GM12878 (cell line): ENCODE measurements around the gene EPOP. TPM values are rescaled to one million over a fixed set of nuclear protein-coding genes. Genes with fewer than 3 reads are reported as not detected.

Experiments
- ATAC-seq: fragments of 200-7000 bp; cut with Tn5 transposase; 3 replicates; pipeline ENCODE4 v1.9.1; 2020; ENCODE audit warnings: mild to moderate bottlenecking, moderate library complexity
- BruUV-seq: library from RNA; stranded (reverse); fragments of 400-500 nt; replicated peaks from 2 replicates; lab custom pipeline; 2021; lab: Mats Ljungman, UMichigan
- CTCF ChIA-PET: fragments of 300-600 bp; sonication (Branson Sonifier 250); formaldehyde crosslinking; extraction: SDS; loops from one replicate; lab custom pipeline; 2021; ENCODE audit warnings: inconsistent platforms; lab: Yijun Ruan, JAX
- POLR2A ChIA-PET: fragments of 350-600 bp; formaldehyde crosslinking; extraction: SDS; loops from one replicate; lab custom pipeline; 2021; ENCODE audit warnings: inconsistent platforms; lab: Charles Lee
- RAD21 ChIA-PET: fragments of 300-600 bp; sonication (Branson Sonifier 250); formaldehyde crosslinking; loops from one replicate; lab custom pipeline; 2023; ENCODE audit warnings: antibody characterized with exemption; ENCODE audit not compliant: unreplicated experiment; lab: Charles Lee
- SMC1A ChIA-PET: fragments of 300-600 bp; sonication (Branson Sonifier 250); formaldehyde crosslinking; loops from one replicate; lab custom pipeline; 2023; ENCODE audit not compliant: unreplicated experiment, uncharacterized antibody; lab: Charles Lee
- DNase-seq: peaks from one replicate; pipeline ENCODE4 v3.0.0-alpha.2; 2011; ENCODE audit warnings: low read depth, low spot score
- FAIRE-seq: peaks from 3 replicates; lab custom pipeline; 2011; peaks lifted over from hg19 to GRCh38; lab: Jason Lieb, UNC
- H2AFZ ChIP-seq: 2 replicates; pipeline ENCODE4 v1.6.0; 2011; ENCODE audit warnings: low read depth, low read length, control low read depth; ENCODE audit not compliant: control insufficient read depth
- H3K27ac ChIP-seq: 2 replicates; pipeline ENCODE4 v1.5.1; 2011; ENCODE audit warnings: control low read depth; ENCODE audit not compliant: control insufficient read depth, insufficient read depth
- H3K27me3 ChIP-seq, 2 experiments: replicated peaks in 1 of 2; 2 replicates each; pipeline versions ENCODE4 v1.6.0 to v1.6.1; 2011; ENCODE audit warnings: low read length in 1 of 2; ENCODE audit not compliant: control insufficient read depth in 2 of 2, insufficient read depth in 2 of 2
- H3K36me3 ChIP-seq, 2 experiments: 2 replicates each; pipeline ENCODE4 v1.5.1; 2011; ENCODE audit warnings: low read length in 1 of 2; ENCODE audit not compliant: control insufficient read depth in 2 of 2, insufficient read depth in 2 of 2
- H3K4me1 ChIP-seq: 2 replicates; pipeline ENCODE4 v1.6.1; 2011; ENCODE audit warnings: mild to moderate bottlenecking, low read length, moderate library complexity, mixed read lengths; ENCODE audit not compliant: control insufficient read depth, insufficient read depth
- H3K4me2 ChIP-seq: 2 replicates; pipeline ENCODE4 v1.6.0; 2011; ENCODE audit warnings: control low read depth; ENCODE audit not compliant: control insufficient read depth, insufficient read depth
- H3K4me3 ChIP-seq: fragments of 200-600 bp; sonication (generic); 2 replicates; pipeline ENCODE4 v1.5.1; 2016
- H3K79me2 ChIP-seq: 2 replicates; pipeline ENCODE4 v1.6.0; 2011; ENCODE audit warnings: low read length; ENCODE audit not compliant: control insufficient read depth, insufficient read depth
- H3K9ac ChIP-seq: 2 replicates; pipeline ENCODE4 v1.8.0; 2011; ENCODE audit warnings: low read length, control low read depth, mixed read lengths; ENCODE audit not compliant: control insufficient read depth, insufficient read depth
- H3K9me3 ChIP-seq: replicated peaks from 3 replicates; pipeline ENCODE4 v1.5.1; 2011; ENCODE audit warnings: mild to moderate bottlenecking, low read length; ENCODE audit not compliant: control insufficient read depth, insufficient read depth
- H4K20me1 ChIP-seq: 2 replicates; pipeline ENCODE4 v1.6.0; 2011; ENCODE audit not compliant: control insufficient read depth, insufficient read depth
- ETV6 ChIP-seq, 2 experiments: fragments of 450-650 bp in 1 of 2; IDR thresholded peaks in 1 of 2; conservative IDR thresholded peaks in 1 of 2; 2 replicates each; pipeline ENCODE4 v1.6.1; 2014; ENCODE audit warnings: antibody characterized with exemption in 1 of 2, borderline replicate concordance in 1 of 2, low read depth in 1 of 2, mild to moderate bottlenecking in 1 of 2, moderate library complexity in 1 of 2
- NFIC ChIP-seq: IDR thresholded peaks from 2 replicates; pipeline ENCODE4 v1.6.1; 2012; ENCODE audit warnings: low read depth, mild to moderate bottlenecking, inconsistent platforms, low read length, moderate library complexity
- RBBP5 ChIP-seq: fragments of 200-600 bp; sonication (generic); conservative IDR thresholded peaks from 2 replicates; pipeline ENCODE4 v1.6.1; 2016
- SP1 ChIP-seq: IDR thresholded peaks from one replicate; pipeline ENCODE4 v1.6.1; 2011; ENCODE audit warnings: low read depth, low read length
- WGBS: methylation state at CpG from one replicate; pipeline ENCODE4 v1.1.6; 2016; ENCODE audit warnings: low lambda C conversion rate; ENCODE audit not compliant: insufficient replicate concordance, insufficient coverage; ENCODE audit errors: missing lambda C conversion rate; 5-methylcytosine and 5-hydroxymethylcytosine counted together
- in situ Hi-C: fragments of 300-500 bp; cut with MboI; formaldehyde crosslinking; loops from 9 replicates; pipeline ENCODE4 v1.14.3; 2018; ENCODE audit warnings: mixed read lengths
- intact Hi-C: fragments of 100-400 bp; cut with micrococcal nuclease; formaldehyde crosslinking; loops from one replicate; pipeline ENCODE4 v1.14.2; 2022; ENCODE audit not compliant: unreplicated experiment
- polyA plus RNA-seq, 11 experiments: library from polyadenylated mRNA; depleted of rRNA in 4 of 11; unstranded in 6 of 11; stranded (reverse) in 5 of 11; fragments of >200 nt; fragmentation: Nextera tagmentation in 4 of 11; fragmentation: Illumina TruSeq in 1 of 11; extraction: Ambion mirVana in 4 of 11; extraction: Trizol in 1 of 11; gene quantifications; 1 replicate in 1 of 11; 2 replicates in 10 of 11; pipeline versions ENCODE4 v1.2.1 to v1.2.3, GENCODE V29; 2011 to 2016; ENCODE audit warnings: inconsistent platforms in 2 of 11, missing spikeins in 2 of 11, low read depth in 1 of 11
- total RNA-seq, 4 experiments: library from RNA; depleted of rRNA in 3 of 4; stranded (reverse); fragments of >200 nt in 3 of 4; fragmentation: Illumina TruSeq in 1 of 4; extraction: Trizol in 1 of 4; gene quantifications; 2 replicates each; pipeline versions ENCODE4 v1.2.1 to v1.2.3, GENCODE V29; 2013 to 2021
- TF ChIP-seq, protein P1 (sequence below): IDR thresholded peaks from 2 replicates; pipeline ENCODE4 v1.6.1; 2012; ENCODE audit warnings: mild to moderate bottlenecking, low read depth, low read length

Gene EPOP
- total and polyA plus RNA-seq, 10 of the 15 experiments (the other 5 are each of a cell fraction or from before 2014, with no cell fraction given): 0.53 to 9.0 (median 3.7) TPM

DNA sequence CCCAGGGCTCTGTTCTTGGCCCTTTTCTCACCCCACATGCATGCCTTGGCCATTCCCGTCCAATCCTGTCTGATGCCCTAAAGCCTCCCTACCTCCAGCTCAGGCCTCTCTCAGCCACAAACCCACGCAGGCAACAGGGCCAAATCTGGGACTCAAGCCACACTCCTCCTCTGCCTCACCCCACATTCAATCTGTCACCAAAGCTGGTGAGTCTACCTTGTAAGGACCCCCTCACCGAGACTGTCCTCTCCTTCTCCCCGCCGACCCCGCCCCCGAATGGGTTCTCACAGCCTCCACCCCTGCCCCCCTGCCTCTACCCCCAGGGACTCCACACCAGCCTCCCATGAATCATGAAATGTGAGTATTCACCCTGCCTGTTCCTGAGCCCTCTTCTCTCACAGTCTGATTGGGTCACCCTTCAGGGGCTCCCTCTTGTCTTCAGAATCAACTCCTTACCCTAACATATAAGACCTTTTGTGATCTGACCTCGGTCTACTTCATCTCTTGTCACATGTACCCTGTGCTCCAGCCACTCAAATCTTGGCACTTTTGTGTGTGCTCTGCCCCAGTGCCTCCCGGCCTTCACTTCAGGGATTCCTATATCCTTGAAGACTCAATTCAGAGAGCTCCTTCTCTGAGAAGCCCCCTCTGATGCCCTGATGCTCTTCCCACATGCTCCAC, 10.7 kb downstream of the EPOP start:
- RAD21 ChIA-PET: interaction anchor here (0.5 to 13.5 kb wide), 17 partner anchors 10 to 408 kb away, joined by 3 to 294 read pairs (median 6); partner anchors contain the start of gene SRCIN1
- in situ Hi-C loops (loop anchor here (5.0 kb wide), 2 partner anchors 172 to 232 kb away; no protein-coding TSS in a partner anchor), intact Hi-C loops (loop anchor here (1.0 to 2.0 kb wide), 2 partner anchors 73 to 106 kb away; no protein-coding TSS in a partner anchor)
- CTCF ChIA-PET: interaction anchor here (0.6 to 14.9 kb wide), 32 partner anchors 8 to 315 kb away, joined by 3 to 492 read pairs (median 6); partner anchors contain the start of genes EPOP and SRCIN1
- FAIRE-seq (no peak), ATAC-seq (no peak)
- Histone ChIP-seq H3K4me1 (peaks cover under 1% of the 10 kb centered on the region; the same call in 1 of the 2 replicates), H3K4me2 (no peak overlapping the region), H4K20me1 (no peaks in the 10 kb centered on the region), H3K27me3 (no peaks in the 10 kb centered on the region; a peak in 2 of 4 replicates), H3K9me3 (no peaks in the 10 kb centered on the region), H2AFZ (no peak overlapping the region), H3K9ac (no peak overlapping the region)
- no TSS peak for BruUV-seq
- SMC1A ChIA-PET: interaction anchor here (0.8 to 10.8 kb wide), 16 partner anchors 9 to 240 kb away, joined by 3 to 227 read pairs (median 6); partner anchors contain the start of gene SRCIN1
- 35% methylated on average over 9 of the region's 9 CpGs for WGBS
- TF ChIP-seq ETV6 (conservative IDR thresholded peaks at IDR 0.05 in 1 of 2, IDR thresholded peaks at IDR 0.05 in 1 of 2; ENCODE audit: borderline replicate concordance in 1 of 2, low read depth in 1 of 2) (no peak), SP1 (no peak), RBBP5 (no peak), NFIC (no peak)
- TF ChIP-seq, protein P1, sequence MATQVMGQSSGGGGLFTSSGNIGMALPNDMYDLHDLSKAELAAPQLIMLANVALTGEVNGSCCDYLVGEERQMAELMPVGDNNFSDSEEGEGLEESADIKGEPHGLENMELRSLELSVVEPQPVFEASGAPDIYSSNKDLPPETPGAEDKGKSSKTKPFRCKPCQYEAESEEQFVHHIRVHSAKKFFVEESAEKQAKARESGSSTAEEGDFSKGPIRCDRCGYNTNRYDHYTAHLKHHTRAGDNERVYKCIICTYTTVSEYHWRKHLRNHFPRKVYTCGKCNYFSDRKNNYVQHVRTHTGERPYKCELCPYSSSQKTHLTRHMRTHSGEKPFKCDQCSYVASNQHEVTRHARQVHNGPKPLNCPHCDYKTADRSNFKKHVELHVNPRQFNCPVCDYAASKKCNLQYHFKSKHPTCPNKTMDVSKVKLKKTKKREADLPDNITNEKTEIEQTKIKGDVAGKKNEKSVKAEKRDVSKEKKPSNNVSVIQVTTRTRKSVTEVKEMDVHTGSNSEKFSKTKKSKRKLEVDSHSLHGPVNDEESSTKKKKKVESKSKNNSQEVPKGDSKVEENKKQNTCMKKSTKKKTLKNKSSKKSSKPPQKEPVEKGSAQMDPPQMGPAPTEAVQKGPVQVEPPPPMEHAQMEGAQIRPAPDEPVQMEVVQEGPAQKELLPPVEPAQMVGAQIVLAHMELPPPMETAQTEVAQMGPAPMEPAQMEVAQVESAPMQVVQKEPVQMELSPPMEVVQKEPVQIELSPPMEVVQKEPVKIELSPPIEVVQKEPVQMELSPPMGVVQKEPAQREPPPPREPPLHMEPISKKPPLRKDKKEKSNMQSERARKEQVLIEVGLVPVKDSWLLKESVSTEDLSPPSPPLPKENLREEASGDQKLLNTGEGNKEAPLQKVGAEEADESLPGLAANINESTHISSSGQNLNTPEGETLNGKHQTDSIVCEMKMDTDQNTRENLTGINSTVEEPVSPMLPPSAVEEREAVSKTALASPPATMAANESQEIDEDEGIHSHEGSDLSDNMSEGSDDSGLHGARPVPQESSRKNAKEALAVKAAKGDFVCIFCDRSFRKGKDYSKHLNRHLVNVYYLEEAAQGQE: no peak
- TF ChIP-seq, all 136 proteins: peak for 0
- POLR2A ChIA-PET: interaction anchor here (0.6 to 3.4 kb wide), 4 partner anchors 9 to 299 kb away, joined by 3 to 15 read pairs (median 4); no protein-coding TSS in a partner anchor
- H3K4me3 ChIP-seq: no peak overlapping the region
- no peaks in the 10 kb centered on the region for H3K79me2 ChIP-seq
- no peak for DNase-seq
- no peaks in the 10 kb centered on the region for H3K36me3 ChIP-seq
- no peak overlapping the region for H3K27ac ChIP-seq
